Adrenal gland (tissue), 12 donors: Measurements from ENCODE around the gene COL19A1. TPM values are rescaled to one million over a fixed set of nuclear protein-coding genes. Genes with fewer than 3 reads are reported as not detected.
"Not testable (repeated sequence)": the region's sequence is repeated elsewhere in the genome, so short reads cannot be mapped to it uniquely, and the experiment has no call there.

ENCODE experiments used
- DNase-seq, 7 donors: peaks; one replicate each; pipeline ENCODE4 v3.0.0-alpha.2; 2019 to 2020
- H3K27ac ChIP-seq, 5 donors: fragments of 200-600 bp; sonication (generic) in 4 of 5; 1 replicate in 3 of 5; 2 replicates in 2 of 5; pipeline versions ENCODE4 v1.5.1 to v1.8.0; 2016 to 2020; ENCODE audit warnings: mild to moderate bottlenecking in 1 of 5
- H3K27me3 ChIP-seq: fragments of 200-600 bp; 2 replicates; pipeline ENCODE4 v1.8.0; 2021
- H3K36me3 ChIP-seq, 2 donors: fragments of 200-600 bp; replicated peaks in 1 of 2; 1 replicate in 1 of 2; 2 replicates in 1 of 2; pipeline versions ENCODE4 v1.5.1 to v1.8.0; 2018 to 2022
- H3K4me1 ChIP-seq, 2 donors: fragments of 200-600 bp; replicated peaks in 1 of 2; 1 replicate in 1 of 2; 2 replicates in 1 of 2; pipeline versions ENCODE4 v1.5.1 to v1.8.0; 2018 to 2021
- H3K4me3 ChIP-seq, 4 donors: fragments of 200-600 bp; sonication (generic) in 3 of 4; one replicate each; pipeline ENCODE4 v1.5.1; 2016 to 2018
- H3K9me3 ChIP-seq, 3 donors: fragments of 200-600 bp; sonication (generic) in 1 of 3; replicated peaks in 1 of 3; 1 replicate in 2 of 3; 2 replicates in 1 of 3; pipeline versions ENCODE4 v1.5.1 to v1.8.0; 2016 to 2021
- POLR2A ChIP-seq, 2 donors: fragments of 450-650 bp; IDR thresholded peaks; one replicate each; pipeline ENCODE4 v1.6.1; 2017; ENCODE audit warnings: antibody characterized with exemption in 2 of 2, mild to moderate bottlenecking in 2 of 2, moderate library complexity in 1 of 2
- WGBS, 4 donors: extraction: QIAGEN DNeasy Blood & Tissue Kit in 2 of 4; methylation state at CpG; one replicate each; pipeline versions ENCODE4 v1.1.5 to v1.1.7; 2013 to 2017; 5-methylcytosine and 5-hydroxymethylcytosine counted together
- intact Hi-C, 2 donors: fragments of 100-400 bp; cut with DNase I; formaldehyde crosslinking; loops; one replicate each; pipeline versions ENCODE4 v1.14.1 to v1.15.0; 2022 to 2023
- polyA plus RNA-seq, 3 donors: library from polyadenylated mRNA; stranded (reverse); fragments of 200-250 nt in 2 of 3; fragments of 350-450 nt in 1 of 3; fragmentation: Illumina TruSeq in 1 of 3; extraction: RNeasy Lipid Tissue Mini Kit (QIAGEN cat#74804) in 1 of 3; gene quantifications; one replicate each; pipeline ENCODE4 v1.2.3, GENCODE V29; 2013 to 2014
- total RNA-seq, 9 donors: library from RNA; depleted of rRNA in 4 of 9; stranded (reverse); fragments of >200 nt in 4 of 9; fragments of 120-200 nt in 1 of 9; fragmentation: NEBNext Ultra II Directional in 1 of 9; extraction: Animal tissue kit (Norgen Biotek cat#: 25700) in 1 of 9; gene quantifications; one replicate each; pipeline versions ENCODE4 v1.1.0 to v1.2.4, GENCODE V29; 2013 to 2023
- TF ChIP-seq, protein P1 (sequence below), 6 experiments: fragments of 450-650 bp in 4 of 6; fragments of 200-600 bp in 2 of 6; sonication (generic) in 1 of 6; IDR thresholded peaks; 1 replicate in 5 of 6; 2 replicates in 1 of 6; pipeline versions ENCODE4 v1.5.1 to v1.8.0; 2016 to 2021; ENCODE audit warnings: antibody characterized with exemption in 6 of 6, mild to moderate bottlenecking in 2 of 6, moderate library complexity in 1 of 6
- donor health status: healthy with polysubstance abuse.
- donor health status: Bipolar disorder and iron deficiency.
- donor health status: DM: yes; HTN: yes; CAD: no.
- donor health status: DM: no; HTN: no; CAD: no.
- donor health status: DM: no; HTN: no; CAD: no.
- donor health status: DM: yes; HTN: yes; CAD: no.

The COL19A1 gene
- total and polyA plus RNA-seq, 12 donors = under 0.01 to 0.32 (median 0.11) TPM; not detected in 5

- no peaks in the 10 kb centered on the region for H3K36me3 ChIP-seq
- H3K4me1 ChIP-seq = no peaks in the 10 kb centered on the region
- intact Hi-C loops = no loop called here
- whole genome bisulfite sequencing, 4 donors = 74 to 93% (median 87%) methylated on average over 1 of the region's 1 CpG
- TF ChIP-seq, protein P1, sequence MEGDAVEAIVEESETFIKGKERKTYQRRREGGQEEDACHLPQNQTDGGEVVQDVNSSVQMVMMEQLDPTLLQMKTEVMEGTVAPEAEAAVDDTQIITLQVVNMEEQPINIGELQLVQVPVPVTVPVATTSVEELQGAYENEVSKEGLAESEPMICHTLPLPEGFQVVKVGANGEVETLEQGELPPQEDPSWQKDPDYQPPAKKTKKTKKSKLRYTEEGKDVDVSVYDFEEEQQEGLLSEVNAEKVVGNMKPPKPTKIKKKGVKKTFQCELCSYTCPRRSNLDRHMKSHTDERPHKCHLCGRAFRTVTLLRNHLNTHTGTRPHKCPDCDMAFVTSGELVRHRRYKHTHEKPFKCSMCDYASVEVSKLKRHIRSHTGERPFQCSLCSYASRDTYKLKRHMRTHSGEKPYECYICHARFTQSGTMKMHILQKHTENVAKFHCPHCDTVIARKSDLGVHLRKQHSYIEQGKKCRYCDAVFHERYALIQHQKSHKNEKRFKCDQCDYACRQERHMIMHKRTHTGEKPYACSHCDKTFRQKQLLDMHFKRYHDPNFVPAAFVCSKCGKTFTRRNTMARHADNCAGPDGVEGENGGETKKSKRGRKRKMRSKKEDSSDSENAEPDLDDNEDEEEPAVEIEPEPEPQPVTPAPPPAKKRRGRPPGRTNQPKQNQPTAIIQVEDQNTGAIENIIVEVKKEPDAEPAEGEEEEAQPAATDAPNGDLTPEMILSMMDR (IDR thresholded peaks at IDR 0.05) = no peak
- TF ChIP-seq POLR2A (IDR thresholded peaks at IDR 0.05) = no peak
- no peak overlapping the region for H3K27ac ChIP-seq
- DNase-seq = no peak
- H3K27me3 ChIP-seq = no peaks in the 10 kb centered on the region
- H3K9me3 ChIP-seq = peaks cover 0 to 4% (median 0%) of the 10 kb centered on the region in 3 donors
- no peak overlapping the region for H3K4me3 ChIP-seq
Measured at GRCh38 chr6:69917834-69918233, 51.5 kb downstream of the COL19A1 start.

DNA sequence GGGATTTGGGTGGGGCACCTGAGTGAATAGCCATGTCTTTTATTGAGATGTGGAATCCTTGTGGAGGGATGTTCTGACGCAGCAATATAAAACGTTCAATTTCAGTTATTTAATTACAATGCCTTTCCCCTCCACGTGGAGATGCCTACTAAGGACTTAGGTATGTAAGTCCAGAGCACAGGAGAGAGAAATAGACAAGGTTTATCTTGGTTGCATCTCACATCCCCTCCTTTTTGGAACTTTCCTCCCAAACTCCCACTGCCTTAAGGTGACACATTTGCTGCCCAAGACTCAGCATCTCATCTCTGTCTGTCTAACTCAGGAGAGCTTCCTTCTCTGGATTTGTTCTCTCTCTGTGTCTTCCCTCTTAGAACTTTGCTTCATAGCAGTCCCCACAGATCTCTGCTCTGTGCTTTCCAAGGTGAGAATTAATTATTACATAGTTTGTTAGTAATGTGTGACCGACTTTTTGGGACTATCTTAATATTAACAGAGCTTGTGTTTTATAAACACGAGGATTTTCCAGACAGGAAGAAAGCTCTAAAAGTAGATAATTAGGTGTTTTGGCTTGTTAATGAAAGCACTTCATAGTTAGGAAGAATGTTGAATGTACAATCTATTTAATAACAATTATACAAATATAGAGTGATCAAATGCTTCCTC, 52.6 kb downstream of the COL19A1 start:
- Histone ChIP-seq H3K27me3 (no peaks in the 10 kb centered on the region), H3K36me3 (no peaks in the 10 kb centered on the region), H3K9me3 (peaks cover 0 to 4% (median 0%) of the 10 kb centered on the region in 3 donors), H3K4me1 (no peaks in the 10 kb centered on the region), H3K27ac (no peak overlapping the region), H3K4me3 (no peak overlapping the region)
- intact Hi-C loops = no loop called here
- TF ChIP-seq POLR2A (IDR thresholded peaks at IDR 0.05) = no peak
- TF ChIP-seq, protein P1 (IDR thresholded peaks at IDR 0.05) = no peak
- 70 to 79% (median 73%) methylated on average over 5 of the region's 5 CpGs for WGBS, 4 donors
- no peak for DNase-seq

- H3K36me3 ChIP-seq, H3K27me3 ChIP-seq, H3K9me3 ChIP-seq, DNase-seq, H3K4me3 ChIP-seq, H3K4me1 ChIP-seq, intact Hi-C loops, H3K27ac ChIP-seq: not testable (repeated sequence)
- 90 to 100% (median 99%) methylated on average over 2 of the region's 2 CpGs; no CpG with 5 or more reads in 1 of the 4 donors for WGBS, 4 donors
Measured at GRCh38 chr6:69921066-69921465, 54.7 kb downstream of the COL19A1 start.

DNA sequence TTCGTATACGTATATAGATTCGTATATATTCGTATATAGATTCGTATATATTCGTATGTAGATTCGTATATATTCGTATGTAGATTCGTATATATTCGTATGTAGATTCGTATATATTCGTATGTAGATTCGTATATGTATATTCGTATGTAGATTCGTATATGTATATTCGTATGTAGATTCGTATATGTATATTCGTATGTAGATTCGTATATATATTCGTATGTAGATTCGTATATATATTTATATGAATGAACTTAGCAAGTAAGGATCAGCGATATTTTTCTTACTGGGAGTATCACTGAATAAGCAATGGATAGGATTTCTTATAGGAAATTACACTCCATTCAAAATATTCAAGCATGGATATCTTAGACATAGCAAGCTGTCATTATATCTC, 55.3 kb downstream of the COL19A1 start:
- H3K4me1 ChIP-seq, H3K36me3 ChIP-seq, H3K27me3 ChIP-seq, H3K9me3 ChIP-seq, DNase-seq, H3K27ac ChIP-seq, H3K4me3 ChIP-seq, intact Hi-C loops: not testable (repeated sequence)
- WGBS, 4 donors = 93 to 96% (median 95%) methylated on average over 22 of the region's 22 CpGs

DNA sequence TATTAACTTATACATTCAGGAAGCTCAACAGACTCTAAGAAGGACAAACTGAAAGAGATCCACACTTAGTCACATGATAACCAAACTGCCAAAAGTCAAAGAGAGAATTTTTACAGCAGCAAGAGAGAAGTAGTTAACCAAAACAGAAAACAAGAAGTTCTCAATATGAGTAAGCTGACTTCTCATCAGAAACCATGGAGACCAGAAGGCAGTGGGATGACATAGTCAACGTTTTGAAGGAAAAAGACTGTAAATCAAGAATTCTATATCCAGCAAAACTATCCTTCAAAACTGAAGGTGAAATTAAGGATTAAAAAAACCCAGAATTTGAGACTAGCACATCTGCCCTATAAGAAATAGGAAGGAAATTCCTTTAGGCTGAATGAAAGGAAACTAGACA, 60.4 kb downstream of the COL19A1 start:
- no peaks in the 10 kb centered on the region for H3K27me3 ChIP-seq
- no peaks in the 10 kb centered on the region for H3K9me3 ChIP-seq
- H3K27ac ChIP-seq = no peak overlapping the region
- TF ChIP-seq, protein P1 (IDR thresholded peaks at IDR 0.05) = no peak
- no peak for TF ChIP-seq POLR2A (IDR thresholded peaks at IDR 0.05)
- no peaks in the 10 kb centered on the region for H3K36me3 ChIP-seq
- 35 to 70% (median 59%) methylated on average over 1 of the region's 1 CpG for WGBS, 4 donors
- H3K4me1 ChIP-seq = no peaks in the 10 kb centered on the region
- H3K4me3 ChIP-seq = no peak overlapping the region
- no peak for DNase-seq
- intact Hi-C loops = no loop called here
